ENCODE measurements around the gene KCNH3.

The KCNH3 gene

DNA sequence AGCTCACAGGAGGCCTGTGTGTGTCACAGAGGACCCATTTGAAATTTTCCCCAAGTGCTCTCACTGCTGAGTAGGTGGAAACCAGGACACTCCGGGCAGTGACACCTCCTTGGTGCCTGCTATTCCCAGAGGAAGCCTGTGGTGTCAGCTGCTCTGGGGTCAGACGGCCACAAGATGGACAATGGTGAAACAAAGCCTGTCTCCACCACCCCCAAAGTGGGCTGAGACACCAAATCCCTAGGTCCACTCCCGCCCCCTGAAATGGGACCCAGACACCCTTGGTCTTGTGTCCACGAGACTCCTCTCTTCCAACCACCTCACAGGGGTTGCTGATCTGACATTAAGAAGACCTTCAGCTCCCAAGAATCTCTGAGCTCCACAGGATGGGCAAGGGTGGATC lies 7.0 kb downstream of the KCNH3 start:
- Histone ChIP-seq H3K4me3 (ENCODE audit: low read depth, low read length) (no peak overlapping the region), H3K27me3 (replicated peaks) (peaks cover 7% of the 10 kb centered on the region), H3K36me3 (replicated peaks) (no peaks in the 10 kb centered on the region), H3K27ac (no peak overlapping the region)
- in situ Hi-C loops (cut with HindIII; ENCODE audit: low pct_ligation_motif_present, low sequenced_read_pairs) = no loop called here
- DNase-seq = no peak
- TF ChIP-seq, protein P1, sequence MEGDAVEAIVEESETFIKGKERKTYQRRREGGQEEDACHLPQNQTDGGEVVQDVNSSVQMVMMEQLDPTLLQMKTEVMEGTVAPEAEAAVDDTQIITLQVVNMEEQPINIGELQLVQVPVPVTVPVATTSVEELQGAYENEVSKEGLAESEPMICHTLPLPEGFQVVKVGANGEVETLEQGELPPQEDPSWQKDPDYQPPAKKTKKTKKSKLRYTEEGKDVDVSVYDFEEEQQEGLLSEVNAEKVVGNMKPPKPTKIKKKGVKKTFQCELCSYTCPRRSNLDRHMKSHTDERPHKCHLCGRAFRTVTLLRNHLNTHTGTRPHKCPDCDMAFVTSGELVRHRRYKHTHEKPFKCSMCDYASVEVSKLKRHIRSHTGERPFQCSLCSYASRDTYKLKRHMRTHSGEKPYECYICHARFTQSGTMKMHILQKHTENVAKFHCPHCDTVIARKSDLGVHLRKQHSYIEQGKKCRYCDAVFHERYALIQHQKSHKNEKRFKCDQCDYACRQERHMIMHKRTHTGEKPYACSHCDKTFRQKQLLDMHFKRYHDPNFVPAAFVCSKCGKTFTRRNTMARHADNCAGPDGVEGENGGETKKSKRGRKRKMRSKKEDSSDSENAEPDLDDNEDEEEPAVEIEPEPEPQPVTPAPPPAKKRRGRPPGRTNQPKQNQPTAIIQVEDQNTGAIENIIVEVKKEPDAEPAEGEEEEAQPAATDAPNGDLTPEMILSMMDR (IDR thresholded peaks at IDR 0.05; ENCODE audit: low read depth, low read length, missing control alignments) = no peak

DNA sequence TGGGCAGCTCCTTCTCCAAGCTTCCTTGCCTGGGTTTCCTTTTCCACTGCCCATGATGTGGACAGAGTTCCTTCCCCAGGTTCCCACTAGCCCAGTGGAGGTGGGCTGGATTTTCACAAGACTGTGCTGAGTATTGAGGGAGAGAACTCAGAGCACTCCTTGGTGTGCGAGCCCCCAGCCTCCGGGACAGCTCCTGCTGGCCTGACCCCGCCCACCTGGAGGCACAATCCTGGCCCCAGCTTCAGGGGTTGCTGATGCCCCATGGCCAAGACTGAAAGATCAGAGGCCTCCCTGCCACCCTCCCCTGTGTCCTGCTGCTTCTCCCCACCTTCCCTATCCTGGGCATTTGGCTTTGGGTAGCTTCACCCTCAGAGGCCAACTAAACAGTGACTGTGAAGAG lies 7.7 kb downstream of the KCNH3 start:
- in situ Hi-C loops (cut with HindIII; ENCODE audit: low pct_ligation_motif_present, low sequenced_read_pairs) = no loop called here
- no peak overlapping the region for H3K4me3 ChIP-seq (ENCODE audit: low read depth, low read length)
- H3K36me3 ChIP-seq (replicated peaks) = no peaks in the 10 kb centered on the region
- DNase-seq = no peak
- H3K27me3 ChIP-seq (replicated peaks) = peaks cover 7% of the 10 kb centered on the region
- no peak overlapping the region for H3K27ac ChIP-seq
- TF ChIP-seq, protein P1 (IDR thresholded peaks at IDR 0.05; ENCODE audit: low read depth, low read length, missing control alignments) = no peak

DNA sequence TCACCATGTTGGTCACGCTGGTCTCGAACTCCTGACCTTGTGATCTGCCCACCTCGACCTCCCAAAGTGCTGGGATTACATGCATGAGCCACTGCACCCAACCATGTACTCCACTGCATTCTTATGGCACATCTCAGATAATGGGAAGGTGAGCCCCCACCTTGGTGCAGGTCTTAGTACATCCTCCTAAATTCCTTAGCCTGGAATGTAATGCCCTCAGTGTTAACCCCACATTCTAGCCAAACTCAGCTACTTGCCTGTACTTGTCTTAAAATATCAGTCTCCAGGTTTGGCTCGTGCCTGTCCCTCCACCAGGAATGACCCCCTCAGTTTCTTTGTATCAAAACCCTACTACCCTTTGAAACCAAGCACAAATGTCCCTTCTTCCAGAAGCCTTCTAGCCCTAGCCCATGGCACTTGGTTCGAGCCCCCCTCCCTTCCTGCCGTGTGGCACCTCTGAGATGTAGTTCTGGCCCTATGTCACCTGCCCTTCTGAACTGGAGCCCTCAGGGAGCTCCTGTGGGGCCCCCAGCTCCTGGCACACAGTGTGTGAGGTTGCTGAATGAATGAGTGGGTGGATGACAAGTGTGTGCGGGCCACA lies 8.4 kb downstream of the KCNH3 start:
- in situ Hi-C loops (cut with HindIII; ENCODE audit: low pct_ligation_motif_present, low sequenced_read_pairs) = no loop called here
- H3K36me3 ChIP-seq (replicated peaks) = no peaks in the 10 kb centered on the region
- TF ChIP-seq, protein P1 (IDR thresholded peaks at IDR 0.05; ENCODE audit: low read depth, low read length, missing control alignments) = no peak
- no peak for DNase-seq
- H3K27me3 ChIP-seq (replicated peaks) = peaks cover 7% of the 10 kb centered on the region
- no peak overlapping the region for H3K27ac ChIP-seq
- no peak overlapping the region for H3K4me3 ChIP-seq (ENCODE audit: low read depth, low read length)

DNA sequence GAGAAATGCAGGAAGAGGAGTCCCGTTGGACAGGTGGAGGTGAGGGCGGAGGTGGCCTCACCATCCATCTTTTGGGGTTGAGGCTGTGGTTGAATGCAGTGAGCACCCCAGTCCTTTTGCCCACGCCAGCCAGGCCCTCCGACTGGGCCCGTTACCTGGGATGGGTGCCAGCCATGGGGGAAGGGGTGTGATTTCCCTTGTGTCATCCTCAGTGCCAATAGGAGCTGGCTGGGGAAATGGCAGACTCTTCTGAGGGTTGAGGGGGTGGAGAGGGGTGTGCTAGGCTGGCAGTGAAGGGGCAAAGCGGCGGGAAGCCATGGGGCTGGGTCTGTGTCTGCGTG lies 9.6 kb downstream of the KCNH3 start:
- H3K27ac ChIP-seq = no peak overlapping the region
- peaks cover 3% of the 10 kb centered on the region for H3K27me3 ChIP-seq (replicated peaks)
- in situ Hi-C loops (cut with HindIII; ENCODE audit: low pct_ligation_motif_present, low sequenced_read_pairs) = no loop called here
- no peak for DNase-seq
- peak overlapping the region; percentile 43 for H3K4me3 ChIP-seq (ENCODE audit: low read depth, low read length)
- TF ChIP-seq, protein P1 (IDR thresholded peaks at IDR 0.05; ENCODE audit: low read depth, low read length, missing control alignments) = no peak
- H3K36me3 ChIP-seq (replicated peaks) = no peaks in the 10 kb centered on the region

DNA sequence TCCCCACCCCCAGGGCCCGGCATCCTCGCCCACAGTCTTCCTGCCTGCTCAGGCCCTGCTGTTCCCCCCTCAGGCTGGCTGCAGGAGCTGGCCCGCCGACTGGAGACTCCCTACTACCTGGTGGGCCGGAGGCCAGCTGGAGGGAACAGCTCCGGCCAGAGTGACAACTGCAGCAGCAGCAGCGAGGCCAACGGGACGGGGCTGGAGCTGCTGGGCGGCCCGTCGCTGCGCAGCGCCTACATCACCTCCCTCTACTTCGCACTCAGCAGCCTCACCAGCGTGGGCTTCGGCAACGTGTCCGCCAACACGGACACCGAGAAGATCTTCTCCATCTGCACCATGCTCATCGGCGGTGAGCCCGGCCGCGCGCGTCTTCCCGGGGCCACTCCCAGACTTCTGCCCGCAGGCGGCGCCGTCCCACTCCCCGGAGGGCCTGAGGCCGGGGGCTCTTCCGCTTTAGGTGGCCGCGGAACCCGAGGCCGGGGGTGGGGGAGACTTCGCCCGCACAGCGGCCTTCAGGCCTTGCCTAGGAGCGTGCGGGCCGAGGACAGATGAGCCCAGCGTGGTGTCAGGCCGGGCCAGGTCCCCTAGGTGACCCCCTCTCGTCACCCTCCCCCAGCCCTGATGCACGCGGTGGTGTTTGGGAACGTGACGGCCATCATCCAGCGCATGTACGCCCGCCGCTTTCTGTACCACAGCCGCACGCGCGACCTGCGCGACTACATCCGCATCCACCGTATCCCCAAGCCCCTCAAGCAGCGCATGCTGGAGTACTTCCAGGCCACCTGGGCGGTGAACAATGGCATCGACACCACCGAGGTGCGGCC lies 10.2 kb downstream of the KCNH3 start:
- no peaks in the 10 kb centered on the region for H3K36me3 ChIP-seq (replicated peaks)
- TF ChIP-seq, protein P1 (IDR thresholded peaks at IDR 0.05; ENCODE audit: low read depth, low read length, missing control alignments) = peak; percentile 62
- in situ Hi-C loops (cut with HindIII; ENCODE audit: low pct_ligation_motif_present, low sequenced_read_pairs) = no loop called here
- H3K27ac ChIP-seq = no peak overlapping the region
- H3K27me3 ChIP-seq (replicated peaks) = no peaks in the 10 kb centered on the region
- DNase-seq = no peak
- peak overlapping the region; percentile 43 for H3K4me3 ChIP-seq (ENCODE audit: low read depth, low read length)

All from brain microvascular endothelial cell (primary cell).